ENCODE results near the gene ZNF532.

GRCh38 chr18:58859907-58860306 lies 4.8 kb upstream of the ZNF532 start:
- TF ChIP-seq CTCF (IDR thresholded peaks at IDR 0.05), result no peak
- TF ChIP-seq POLR2AphosphoS5 (IDR thresholded peaks at IDR 0.05), result no peak
- no peak for TF ChIP-seq POLR2A (IDR thresholded peaks at IDR 0.05)
- TF ChIP-seq EP300 (IDR thresholded peaks at IDR 0.05), result no peak
